NCI-H1436 (cell line): ENCODE results near the gene AGER.
"Not testable (repeated sequence)": the region's sequence is repeated elsewhere in the genome, so short reads cannot be mapped to it uniquely, and the experiment has no call there.

Source experiments
- DNase-seq: peaks from one replicate; lab custom pipeline; 2025; lab: John Stamatoyannopoulos, UW

AGER gene

GRCh38 chr6:32184084-32184640 is at the start of gene AGER:
Gene AGER (minus strand): TSS chr6:32184253. CDS start chr6:32184222, 31 bp downstream.
- DNase-seq = no peak

GRCh38 chr6:32226434-32226833 is 42.4 kb upstream of the AGER start:
- DNase-seq = no peak

GRCh38 chr6:32224696-32225095 is 40.6 kb upstream of the AGER start:
- no peak for DNase-seq

- no peak for DNase-seq
Observed at GRCh38 chr6:32223258-32224235, 39.5 kb upstream of the AGER start, which contains the start of gene NOTCH4. Gene NOTCH4 (minus strand): TSS chr6:32224067. CDS start chr6:32223928, 139 bp downstream.

GRCh38 chr6:32222333-32223230 is 38.5 kb upstream of the AGER start:
- DNase-seq = no peak

- DNase-seq = no peak
Observed at GRCh38 chr6:32220021-32220420, 36.0 kb upstream of the AGER start.

- DNase-seq = no peak
Observed at GRCh38 chr6:32218167-32218566, 34.1 kb upstream of the AGER start.

- DNase-seq = no peak
Observed at GRCh38 chr6:32216998-32217397, 32.9 kb upstream of the AGER start.

- DNase-seq = no peak
Observed at GRCh38 chr6:32216285-32216684, 32.2 kb upstream of the AGER start.

GRCh38 chr6:32215617-32216016 is 31.6 kb upstream of the AGER start:
- no peak for DNase-seq

- DNase-seq = no peak
Observed at GRCh38 chr6:32214126-32214525, 30.1 kb upstream of the AGER start.

- no peak for DNase-seq
Observed at GRCh38 chr6:32213649-32214048, 29.6 kb upstream of the AGER start.

- DNase-seq = no peak
Observed at GRCh38 chr6:32212076-32212760, 28.2 kb upstream of the AGER start.

GRCh38 chr6:32211432-32211831 is 27.4 kb upstream of the AGER start:
- DNase-seq = not testable (repeated sequence)

- no peak for DNase-seq
Observed at GRCh38 chr6:32210191-32210601, 26.1 kb upstream of the AGER start.

GRCh38 chr6:32208996-32209395 is 24.9 kb upstream of the AGER start:
- no peak for DNase-seq

- no peak for DNase-seq
Observed at GRCh38 chr6:32204268-32204715, 20.2 kb upstream of the AGER start.

- DNase-seq = no peak
Observed at GRCh38 chr6:32203426-32204267, 19.6 kb upstream of the AGER start.

- DNase-seq = no peak
Observed at GRCh38 chr6:32202186-32202585, 18.1 kb upstream of the AGER start.

- no peak for DNase-seq
Observed at GRCh38 chr6:32200711-32201475, 16.8 kb upstream of the AGER start.
